Choroid plexus epithelial cell (primary cell): ENCODE measurements around the gene SPATA3.
A peak's percentile ranks its signal among the peaks of the same experiment; 100 is the strongest.

ENCODE experiments used
- DNase-seq: peaks from one replicate; pipeline ENCODE4 v3.0.0-alpha.2; 2010; ENCODE audit warnings: low read depth
- H3K4me3 ChIP-seq: 2 replicates; pipeline ENCODE4 v1.5.1; 2011; ENCODE audit warnings: low read depth, mild to moderate bottlenecking, control low read depth, low read length, moderate library complexity
- TF ChIP-seq, protein P1 (sequence below): conservative IDR thresholded peaks from 2 replicates; pipeline ENCODE4 v1.5.1; 2011; ENCODE audit warnings: low read depth, mild to moderate bottlenecking, control low read depth, inconsistent platforms, low read length, moderate library complexity

Gene SPATA3

GRCh38 chr2:231052494-231053451 lies 56.9 kb downstream of the SPATA3 start:
- TF ChIP-seq, protein P1, sequence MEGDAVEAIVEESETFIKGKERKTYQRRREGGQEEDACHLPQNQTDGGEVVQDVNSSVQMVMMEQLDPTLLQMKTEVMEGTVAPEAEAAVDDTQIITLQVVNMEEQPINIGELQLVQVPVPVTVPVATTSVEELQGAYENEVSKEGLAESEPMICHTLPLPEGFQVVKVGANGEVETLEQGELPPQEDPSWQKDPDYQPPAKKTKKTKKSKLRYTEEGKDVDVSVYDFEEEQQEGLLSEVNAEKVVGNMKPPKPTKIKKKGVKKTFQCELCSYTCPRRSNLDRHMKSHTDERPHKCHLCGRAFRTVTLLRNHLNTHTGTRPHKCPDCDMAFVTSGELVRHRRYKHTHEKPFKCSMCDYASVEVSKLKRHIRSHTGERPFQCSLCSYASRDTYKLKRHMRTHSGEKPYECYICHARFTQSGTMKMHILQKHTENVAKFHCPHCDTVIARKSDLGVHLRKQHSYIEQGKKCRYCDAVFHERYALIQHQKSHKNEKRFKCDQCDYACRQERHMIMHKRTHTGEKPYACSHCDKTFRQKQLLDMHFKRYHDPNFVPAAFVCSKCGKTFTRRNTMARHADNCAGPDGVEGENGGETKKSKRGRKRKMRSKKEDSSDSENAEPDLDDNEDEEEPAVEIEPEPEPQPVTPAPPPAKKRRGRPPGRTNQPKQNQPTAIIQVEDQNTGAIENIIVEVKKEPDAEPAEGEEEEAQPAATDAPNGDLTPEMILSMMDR: peak; percentile 92
- DNase-seq: peak; percentile 87
- peak overlapping the region; percentile 61 for H3K4me3 ChIP-seq

- H3K4me3 ChIP-seq: no peak overlapping the region
- TF ChIP-seq, protein P1: no peak
- DNase-seq: no peak
Measured at GRCh38 chr2:231053846-231054245, 57.9 kb downstream of the SPATA3 start.

DNA sequence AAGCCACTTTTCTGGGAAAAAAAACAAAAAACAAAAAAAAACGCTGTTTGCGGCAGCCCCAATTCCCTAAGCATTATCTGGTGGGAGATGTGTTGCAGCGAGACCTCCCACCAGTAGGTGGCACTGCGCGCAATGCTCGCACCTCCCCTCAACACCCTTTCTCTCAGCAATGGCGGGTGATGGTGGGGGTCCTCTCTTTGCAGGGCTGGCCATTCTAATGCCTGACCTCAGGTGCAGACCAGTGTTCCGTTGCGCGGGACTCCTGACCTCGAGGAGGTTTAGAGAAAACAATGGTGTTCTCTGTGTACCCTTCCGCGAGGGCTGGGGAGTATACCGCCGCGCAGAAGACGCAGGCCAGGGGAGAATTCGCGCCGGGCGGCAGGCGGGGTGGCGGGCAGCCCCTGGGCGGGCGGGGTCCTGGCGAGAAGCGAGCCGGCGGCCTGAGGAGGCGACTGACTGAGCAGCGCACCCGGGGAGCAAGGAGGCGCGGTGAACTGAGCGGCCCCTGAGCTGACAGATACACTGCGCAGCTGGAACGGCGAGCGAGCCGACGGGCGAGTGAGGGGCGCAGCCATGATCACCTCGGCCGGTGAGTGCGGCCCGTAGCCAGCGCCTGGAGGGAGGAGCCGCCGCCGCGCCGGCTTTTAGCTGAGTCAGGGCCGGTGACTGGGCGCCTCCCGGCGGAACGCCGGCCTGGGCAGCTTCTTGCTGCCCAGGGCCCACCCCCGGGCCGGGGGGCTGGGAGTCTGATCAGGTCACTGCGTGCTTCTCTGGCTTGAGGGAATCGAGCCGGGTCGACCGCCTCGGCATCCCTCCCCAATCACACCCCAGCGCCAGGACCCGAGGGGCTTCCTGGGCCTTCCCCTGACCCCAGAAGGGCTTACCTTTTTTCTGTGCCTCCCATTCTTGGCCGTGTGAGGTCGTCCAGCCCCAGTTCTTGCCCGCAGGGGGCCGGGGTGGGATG lies 60.8 kb downstream of the SPATA3 start, which contains the start of gene PSMD1:
Gene PSMD1 (plus strand): TSS at position 415 of the 964 bp plus-strand sequence. CDS start 159 bp downstream, at position 574.
- DNase-seq: peak; percentile 96
- TF ChIP-seq, protein P1: peak; percentile 97
- H3K4me3 ChIP-seq: peak within 1 kb of the TSS; percentile 96

DNA sequence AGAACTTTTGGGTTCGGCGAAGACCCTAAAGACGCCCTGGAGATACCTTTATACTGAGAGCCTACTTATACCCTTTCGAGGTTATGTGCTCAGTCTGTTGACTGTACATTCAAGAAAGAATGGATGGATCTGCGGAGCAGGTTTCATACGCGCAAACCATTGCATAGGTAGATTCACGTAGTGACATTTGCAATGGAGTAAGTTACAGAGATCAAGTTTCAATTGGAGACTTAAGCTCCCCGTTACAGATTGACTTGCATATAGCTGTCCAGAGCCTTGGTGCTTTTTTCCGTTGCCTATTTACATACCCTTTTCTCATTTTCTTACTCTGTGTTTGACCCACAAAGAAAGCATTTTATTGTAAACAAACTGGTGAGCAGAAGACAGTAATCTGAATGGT lies 61.7 kb downstream of the SPATA3 start:
- DNase-seq: peak; percentile 61
- peak overlapping the region; percentile 96 for H3K4me3 ChIP-seq
- TF ChIP-seq, protein P1: no peak
